ENCODE results near the gene TGFBRAP1. TPM values are rescaled to one million over a fixed set of nuclear protein-coding genes. Genes with fewer than 3 reads are reported as not detected.
A peak's percentile ranks its signal among the peaks of the same experiment; 100 is the strongest.

TGFBRAP1 gene
- total and polyA plus RNA-seq, 8 donors: 3.6 to 11.5 (median 8.7) TPM

GRCh38 chr2:105299290-105299689, 30.2 kb downstream of the TGFBRAP1 start:
- no peak for FAIRE-seq
- TF ChIP-seq CTCF (IDR thresholded peaks at IDR 0.05): no peak
- DNase-seq: no peak
- Histone ChIP-seq H3K36me3 (peaks cover 0 to 9% (median 6%) of the 10 kb centered on the region in 3 donors), H3K27ac (no peak overlapping the region), H3K4me3 (no peak overlapping the region), H3K4me1 (peaks cover 0 to 7% (median 6%) of the 10 kb centered on the region in 3 donors), H3K9me3 (no peaks in the 10 kb centered on the region), H3K27me3 (no peaks in the 10 kb centered on the region)
- WGBS, 2 donors: 86 to 93% methylated on average over 5 of the region's 5 CpGs
- no peak for ATAC-seq
- intact Hi-C loops (cut with DNase I): no loop called here

GRCh38 chr2:105298017-105298416, 31.5 kb downstream of the TGFBRAP1 start:
- FAIRE-seq (no peak), DNase-seq (no peak), ATAC-seq (no peak)
- Histone ChIP-seq H3K27me3 (no peaks in the 10 kb centered on the region), H3K27ac (no peak overlapping the region), H3K36me3 (peaks cover 0 to 9% (median 6%) of the 10 kb centered on the region in 3 donors), H3K4me3 (no peak overlapping the region), H3K9me3 (no peaks in the 10 kb centered on the region), H3K4me1 (peaks cover 0 to 7% (median 6%) of the 10 kb centered on the region in 3 donors)
- no peak for TF ChIP-seq CTCF (IDR thresholded peaks at IDR 0.05)
- intact Hi-C loops (cut with DNase I): no loop called here
- WGBS, 2 donors: 95 to 96% methylated on average over 3 of the region's 3 CpGs

- Histone ChIP-seq H3K27me3 (no peaks in the 10 kb centered on the region), H3K9me3 (no peaks in the 10 kb centered on the region), H3K36me3 (peaks cover 0 to 9% (median 6%) of the 10 kb centered on the region in 3 donors), H3K27ac (no peak overlapping the region), H3K4me3 (no peak overlapping the region), H3K4me1 (peaks cover 0 to 7% (median 6%) of the 10 kb centered on the region in 3 donors)
- FAIRE-seq: no peak
- 85 to 86% methylated on average over 7 of the region's 7 CpGs for WGBS, 2 donors
- intact Hi-C loops (cut with DNase I): no loop called here
- no peak for TF ChIP-seq CTCF (IDR thresholded peaks at IDR 0.05)
- no peak for DNase-seq
- ATAC-seq: no peak
Observed at GRCh38 chr2:105297216-105297615, 32.3 kb downstream of the TGFBRAP1 start.

GRCh38 chr2:105296017-105296611, 33.4 kb downstream of the TGFBRAP1 start:
- Histone ChIP-seq H3K9me3 (no peaks in the 10 kb centered on the region), H3K4me3 (no peak overlapping the region), H3K27ac (no peak overlapping the region), H3K4me1 (peaks cover 0 to 7% (median 6%) of the 10 kb centered on the region in 3 donors), H3K27me3 (no peaks in the 10 kb centered on the region), H3K36me3 (peaks cover 0 to 14% (median 6%) of the 10 kb centered on the region in 3 donors)
- intact Hi-C loops (cut with DNase I): no loop called here
- FAIRE-seq: no peak
- no peak for DNase-seq
- 29 to 41% methylated on average over 7 of the region's 7 CpGs for WGBS, 2 donors
- peak; percentile 71 to 93 (median 82) for ATAC-seq
- no peak for TF ChIP-seq CTCF (IDR thresholded peaks at IDR 0.05)

GRCh38 chr2:105294844-105295481, 34.6 kb downstream of the TGFBRAP1 start:
- no peak overlapping the region for H3K4me3 ChIP-seq
- intact Hi-C loops (cut with DNase I): no loop called here
- FAIRE-seq (no peak), ATAC-seq (peak; percentile 77 to 88 (median 84)), DNase-seq (peak in 4 of 6 donors; percentile 26 to 43 (median 38))
- H3K4me1 ChIP-seq: peaks cover 0 to 7% (median 6%) of the 10 kb centered on the region in 3 donors
- no peaks in the 10 kb centered on the region for H3K27me3 ChIP-seq
- no peaks in the 10 kb centered on the region for H3K9me3 ChIP-seq
- H3K36me3 ChIP-seq: peaks cover 0 to 17% (median 6%) of the 10 kb centered on the region in 3 donors
- TF ChIP-seq CTCF (IDR thresholded peaks at IDR 0.05): peak in 1 of 4 donors; percentile 18
- H3K27ac ChIP-seq: no peak overlapping the region
- WGBS, 2 donors: 24 to 31% methylated on average over 5 of the region's 5 CpGs

Data from pancreas (tissue), 10 donors.